Glomerular visceral epithelial cell (primary cell): ENCODE data around the gene DIDO1.

Source experiments
- DNase-seq: peaks from one replicate; pipeline ENCODE4 v3.0.0-alpha.2; 2016; ENCODE audit errors: extremely low spot score

The DIDO1 gene

GRCh38 chr20:62835931-62836861 lies 90.1 kb downstream of the DIDO1 start:
- DNase-seq, result no peak

DNA sequence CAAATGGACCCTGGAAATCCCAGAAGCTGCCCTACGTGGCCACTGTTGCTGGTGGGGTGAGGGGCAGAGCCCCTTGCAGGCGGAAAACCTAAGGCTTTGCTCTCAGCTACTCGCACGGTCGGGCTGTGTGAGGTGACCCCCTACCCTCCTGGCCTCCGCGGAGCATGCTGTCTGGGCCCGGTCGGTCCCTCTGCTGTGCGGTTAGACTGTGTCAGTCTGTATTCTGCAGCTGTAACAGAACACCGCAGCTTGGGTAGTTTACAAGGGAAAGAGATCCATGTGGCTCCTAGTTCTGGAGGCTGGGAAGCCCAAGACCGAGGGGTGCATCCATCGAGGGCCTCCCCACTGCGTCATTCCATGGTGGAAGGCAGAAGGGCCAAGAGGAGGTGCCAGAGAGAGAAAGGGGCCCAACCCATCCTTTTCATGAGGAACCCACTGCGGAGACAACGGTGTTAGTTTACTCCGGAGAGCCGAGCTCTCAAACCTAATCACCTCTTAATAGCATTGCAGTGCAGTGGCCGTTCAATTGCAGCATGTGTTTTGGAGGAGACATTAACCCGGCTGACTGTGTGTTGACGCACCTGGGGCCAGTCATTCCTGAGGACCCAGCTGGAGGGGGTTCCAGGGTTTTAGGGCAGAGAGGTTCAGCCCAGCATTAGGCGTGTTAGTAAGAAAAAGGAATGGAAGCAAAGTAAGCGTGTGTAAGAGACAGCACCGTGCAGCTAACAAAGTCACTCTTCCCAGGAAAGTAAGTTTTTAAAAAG lies 91.2 kb downstream of the DIDO1 start:
- DNase-seq, result no peak

DNA sequence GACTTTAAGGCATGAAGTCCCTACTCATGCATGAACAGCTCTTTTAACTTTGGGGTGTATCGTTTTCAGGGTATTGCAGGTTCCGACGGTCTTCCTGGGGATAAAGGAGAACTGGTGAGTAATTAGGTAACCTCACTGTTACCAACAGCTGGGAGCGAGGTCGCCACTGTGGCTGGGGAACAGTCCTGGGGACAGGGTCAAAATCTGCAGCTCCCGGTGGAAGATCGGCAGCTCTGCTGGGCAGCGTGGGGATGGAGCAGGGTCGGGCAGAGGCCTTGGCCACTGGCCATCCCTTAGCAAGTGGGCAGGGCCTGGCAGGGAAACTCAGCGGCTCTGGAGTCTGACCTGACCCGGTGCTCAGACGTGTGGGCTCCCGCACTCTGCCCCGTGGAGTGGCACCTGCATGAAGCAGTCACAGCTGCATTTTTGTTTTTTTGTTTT lies 93.3 kb downstream of the DIDO1 start:
- DNase-seq, result no peak

- DNase-seq, result no peak
Measured at GRCh38 chr20:62832212-62832922, 93.9 kb downstream of the DIDO1 start.

GRCh38 chr20:62831854-62832211 lies 94.5 kb downstream of the DIDO1 start:
- no peak for DNase-seq

DNA sequence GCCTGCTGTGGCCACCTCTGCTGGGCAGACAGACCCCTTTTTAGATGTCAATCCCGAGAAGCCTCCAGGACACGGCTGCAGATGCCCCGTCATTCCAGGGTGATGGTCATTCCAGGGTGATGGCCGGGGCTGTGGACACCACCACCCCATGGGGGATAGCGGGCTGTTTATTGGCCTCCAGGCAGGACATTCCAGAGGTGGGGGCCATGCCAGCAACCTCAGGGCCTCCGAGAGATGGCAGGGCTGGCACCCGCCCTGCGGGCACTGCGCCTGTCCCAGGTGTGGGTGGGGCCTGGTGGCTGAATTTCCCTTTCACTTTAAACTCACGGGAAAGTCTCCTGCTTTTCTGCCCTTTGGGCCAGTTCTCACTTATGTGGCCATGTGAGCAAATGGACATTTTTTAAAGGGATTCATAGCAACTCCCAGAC lies 94.9 kb downstream of the DIDO1 start:
- DNase-seq, result no peak

DNA sequence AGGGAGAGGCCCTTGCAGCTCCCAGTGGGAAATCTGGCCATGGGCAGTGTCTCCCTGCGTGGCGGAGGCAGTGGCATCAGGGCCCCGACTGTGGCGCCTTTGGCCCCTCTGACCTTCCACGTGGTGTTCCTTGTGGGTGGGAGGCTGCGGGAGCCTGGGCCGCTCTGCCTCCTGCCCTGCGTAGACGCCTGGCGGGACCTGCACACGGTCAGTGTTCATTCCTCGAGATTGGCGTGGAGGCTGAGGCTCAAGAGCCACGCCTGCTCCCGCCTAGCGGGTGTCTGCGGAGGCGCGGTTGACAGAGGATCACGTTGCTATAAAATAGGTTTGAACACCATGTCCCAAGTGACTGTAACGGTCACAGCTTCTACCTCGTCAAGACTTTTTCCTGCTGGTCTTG lies 95.5 kb downstream of the DIDO1 start:
- no peak for DNase-seq

DNA sequence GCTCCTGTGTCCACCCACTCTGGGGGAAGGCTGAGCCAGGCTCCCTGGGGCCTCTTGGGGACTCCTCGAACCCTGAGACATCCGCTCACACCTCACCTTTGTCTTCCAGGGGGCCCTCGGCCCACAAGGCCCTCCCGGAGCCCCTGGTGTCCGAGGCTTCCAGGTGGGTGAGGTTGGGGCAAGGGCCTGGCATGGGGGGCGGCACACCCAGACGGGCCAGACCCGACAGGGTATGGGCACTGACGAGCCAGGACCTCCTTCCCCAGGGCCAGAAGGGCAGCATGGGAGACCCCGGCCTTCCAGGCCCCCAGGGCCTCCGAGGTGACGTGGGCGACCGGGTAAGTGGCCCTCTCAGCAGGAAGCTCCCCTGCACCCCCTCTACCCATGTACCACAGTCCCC lies 96.1 kb downstream of the DIDO1 start:
- no peak for DNase-seq

- no peak for DNase-seq
Measured at GRCh38 chr20:62829231-62830230, 96.8 kb downstream of the DIDO1 start.

DNA sequence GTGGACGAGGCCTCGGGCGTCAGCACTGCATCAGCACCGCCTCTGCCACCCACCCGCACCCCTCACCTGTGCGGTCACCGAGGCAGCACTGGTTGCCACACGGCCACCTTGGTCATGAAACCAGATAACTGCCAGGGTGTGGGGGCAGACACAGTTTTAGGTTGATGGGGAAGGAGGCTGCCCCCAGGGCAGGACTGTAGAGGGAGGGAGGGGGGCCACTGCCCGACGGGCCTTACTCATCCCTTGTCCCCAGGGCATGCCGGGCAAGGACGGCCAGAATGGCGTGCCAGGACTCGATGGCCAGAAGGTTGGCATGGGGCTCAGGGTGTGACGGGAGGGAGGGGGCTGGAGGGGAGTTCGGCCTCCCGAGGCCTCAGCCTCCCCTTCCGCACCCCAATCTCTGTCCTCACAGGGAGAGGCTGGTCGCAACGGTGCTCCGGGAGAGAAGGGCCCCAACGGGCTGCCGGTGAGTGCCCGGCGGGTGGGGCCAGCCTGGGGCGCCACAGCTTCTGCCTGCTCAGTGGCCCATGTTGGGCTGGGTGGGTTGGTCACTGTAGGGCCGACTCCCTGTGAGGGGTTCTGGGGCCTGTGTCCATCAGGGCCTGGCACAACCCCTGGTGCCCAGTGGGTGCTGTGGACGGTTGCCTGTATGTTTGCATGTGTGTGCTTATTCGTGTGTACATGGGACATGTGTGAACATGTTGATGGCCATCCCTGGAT lies 97.6 kb downstream of the DIDO1 start:
- DNase-seq, result no peak

DNA sequence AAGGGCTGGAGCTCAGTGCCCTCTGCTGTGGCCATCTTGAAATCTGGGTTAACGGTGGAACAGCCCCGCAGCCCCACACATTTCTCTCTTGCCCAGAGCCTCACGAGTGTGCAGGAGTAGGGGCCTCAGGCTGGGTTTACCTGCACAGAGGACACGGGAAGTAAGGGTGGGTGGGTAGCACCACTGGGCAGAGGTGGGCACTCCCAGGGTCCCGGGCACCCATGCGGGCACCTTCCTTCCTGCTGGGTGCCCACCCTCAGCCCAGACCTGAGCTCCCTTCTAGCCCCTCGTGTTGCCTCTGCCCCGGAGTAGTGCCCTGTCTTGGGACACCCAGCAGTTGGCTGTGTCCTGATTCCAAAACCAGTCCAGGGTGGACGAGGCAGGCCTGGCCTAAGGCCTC lies 98.3 kb downstream of the DIDO1 start:
- DNase-seq, result no peak
